Vagina (tissue), 2 donors: ENCODE results near the gene ROR2.

Source experiments
- CTCF ChIP-seq, 3 experiments: fragments of 450-650 bp in 2 of 3; fragments of 200-600 bp in 1 of 3; sonication (generic) in 1 of 3; IDR thresholded peaks; one replicate each; pipeline ENCODE4 v1.5.1; 2017 to 2019; ENCODE audit warnings: antibody characterized with exemption in 3 of 3, mild to moderate bottlenecking in 2 of 3, moderate library complexity in 2 of 3
- POLR2A ChIP-seq, 2 donors: fragments of 450-650 bp; IDR thresholded peaks; one replicate each; pipeline ENCODE4 v1.6.1; 2017; ENCODE audit warnings: antibody characterized with exemption in 2 of 2, mild to moderate bottlenecking in 2 of 2, moderate library complexity in 2 of 2
- POLR2AphosphoS5 ChIP-seq, 2 donors: sonication (generic); formaldehyde crosslinking; IDR thresholded peaks; one replicate each; pipeline ENCODE4 v1.9.0; 2017; ENCODE audit warnings: antibody characterized with exemption in 2 of 2, mild to moderate bottlenecking in 2 of 2, low read depth in 1 of 2; ENCODE audit not compliant: insufficient read depth in 1 of 2

DNA sequence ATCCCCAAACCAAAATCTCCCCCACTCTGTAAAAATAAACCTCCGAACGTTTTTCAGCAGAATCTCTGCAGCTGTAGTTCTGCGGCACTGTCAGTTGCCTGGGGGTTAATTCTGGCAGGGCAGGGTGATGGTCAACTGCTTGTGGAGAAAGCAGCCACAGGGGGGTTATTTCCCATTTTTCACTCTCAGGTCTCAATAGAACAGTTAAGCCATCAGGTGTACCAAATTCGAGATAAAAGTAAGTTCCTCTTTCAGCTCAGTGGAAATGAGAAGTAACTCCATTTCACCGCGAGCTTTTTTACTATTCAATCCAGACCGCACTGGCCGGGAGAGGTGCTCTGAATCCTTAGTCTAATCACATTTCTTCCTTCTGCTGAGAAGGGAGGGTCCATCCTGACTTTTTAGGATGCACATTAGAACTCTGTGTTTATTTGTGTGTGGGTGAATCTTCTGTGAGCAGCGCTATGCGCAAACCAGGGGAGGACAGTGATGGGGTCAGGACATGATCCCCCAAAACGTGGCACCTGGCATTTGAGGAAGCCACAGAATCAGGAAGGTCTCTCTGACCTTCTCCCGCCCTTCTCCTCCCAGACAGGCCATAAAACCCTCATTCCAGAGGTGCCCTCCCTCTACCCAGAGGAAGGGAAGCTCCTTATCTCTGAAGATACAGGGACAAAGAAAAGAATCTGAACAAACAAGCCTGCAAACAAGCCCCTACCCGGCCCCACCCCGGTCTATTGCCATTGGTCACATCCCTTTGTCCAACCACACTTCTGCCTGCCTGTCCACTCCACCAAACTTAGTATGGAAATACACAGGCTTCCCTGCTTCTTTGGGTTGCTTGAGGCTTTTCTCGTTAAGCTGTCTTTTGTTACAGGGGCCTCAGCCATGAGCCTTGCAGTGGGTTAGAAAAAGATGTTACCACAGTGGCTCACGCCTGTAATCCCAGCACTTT is 229.0 kb downstream of the ROR2 start:
- TF ChIP-seq CTCF (IDR thresholded peaks at IDR 0.05) (no peak), POLR2AphosphoS5 (IDR thresholded peaks at IDR 0.05; ENCODE audit: insufficient read depth in 1 of 2, low read depth in 1 of 2) (no peak), POLR2A (IDR thresholded peaks at IDR 0.05) (no peak)
